GM12891 (cell line): Measurements from ENCODE around the gene KANSL1.

Experiments used
- POLR2A ChIP-seq: IDR thresholded peaks from 2 replicates; pipeline ENCODE4 v1.6.1; 2011; ENCODE audit warnings: low read depth, low read length, control low read depth
- POLR2AphosphoS5 ChIP-seq: IDR thresholded peaks from 2 replicates; pipeline ENCODE4 v1.6.1; 2011; ENCODE audit warnings: low read depth, low read length, control low read depth
- POU2F2 ChIP-seq: IDR thresholded peaks from 2 replicates; pipeline ENCODE4 v1.6.1; 2011; ENCODE audit warnings: low read depth, mild to moderate bottlenecking, control low read depth, low read length, moderate library complexity

DNA sequence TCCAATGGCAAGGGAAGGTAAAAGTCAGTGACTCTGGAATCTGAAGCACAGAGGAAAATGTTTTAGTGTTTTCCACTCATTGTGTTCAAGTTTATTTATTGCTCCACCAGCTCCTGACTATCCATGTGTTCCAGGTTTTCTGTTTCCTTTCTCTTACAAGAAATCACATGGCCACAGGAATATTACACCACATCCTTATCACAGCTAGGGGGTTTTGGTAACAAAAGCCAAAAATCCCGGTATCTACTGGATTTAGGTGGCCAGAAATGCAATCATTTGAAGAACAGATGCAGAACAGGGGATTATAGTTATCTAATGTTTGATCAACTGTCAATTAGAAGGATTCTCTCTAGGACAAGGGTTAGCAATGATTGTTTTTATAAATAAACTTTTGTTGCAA lies 146.3 kb downstream of the KANSL1 start:
- no peak for TF ChIP-seq POLR2A
- TF ChIP-seq POLR2AphosphoS5: no peak
- TF ChIP-seq POU2F2: no peak
